Left cardiac atrium (tissue), 4 donors: ENCODE results near the gene OR52A5. TPM values are rescaled to one million over a fixed set of nuclear protein-coding genes. Genes with fewer than 3 reads are reported as not detected.
"Not testable (repeated sequence)": the region's sequence is repeated elsewhere in the genome, so short reads cannot be mapped to it uniquely, and the experiment has no call there.

Experiments used
- ATAC-seq, 2 donors: fragments of 200-7000 bp; cut with Tn5 transposase; one replicate each; pipeline ENCODE4 v1.9.1; 2020; ENCODE audit warnings: mild to moderate bottlenecking in 2 of 2, moderate library complexity in 2 of 2
- DNase-seq: peaks from one replicate; pipeline ENCODE4 v3.0.0-alpha.2; 2020
- intact Hi-C, 2 donors: fragments of 100-400 bp; cut with DNase I; formaldehyde crosslinking; loops; one replicate each; pipeline versions ENCODE4 v1.14.1 to v1.15.1; 2022 to 2023
- long read RNA-seq: library from polyadenylated mRNA; unstranded; transcript quantifications from one replicate; pipeline ENCODE4 v2.0.0, GENCODE V29; 2021
- total RNA-seq, 2 donors: library from RNA; stranded (reverse); fragmentation: NEBNext Ultra II Directional; extraction: Animal tissue kit (Norgen Biotek cat#: 25700); gene quantifications; one replicate each; pipeline ENCODE4 v1.2.1, GENCODE V29; 2021
- donor health status: DM: no; HTN: yes; CAD: no.
- donor health status: DM: no; HTN: yes; CAD: no; lungs with severe emphysema.
- donor health status: DM: yes; HTN: yes; CAD: no.
- donor health status: Dilated cardiomyopathy.

The OR52A5 gene
- not detected for total RNA-seq
- long read RNA-seq = 0 reads

DNA sequence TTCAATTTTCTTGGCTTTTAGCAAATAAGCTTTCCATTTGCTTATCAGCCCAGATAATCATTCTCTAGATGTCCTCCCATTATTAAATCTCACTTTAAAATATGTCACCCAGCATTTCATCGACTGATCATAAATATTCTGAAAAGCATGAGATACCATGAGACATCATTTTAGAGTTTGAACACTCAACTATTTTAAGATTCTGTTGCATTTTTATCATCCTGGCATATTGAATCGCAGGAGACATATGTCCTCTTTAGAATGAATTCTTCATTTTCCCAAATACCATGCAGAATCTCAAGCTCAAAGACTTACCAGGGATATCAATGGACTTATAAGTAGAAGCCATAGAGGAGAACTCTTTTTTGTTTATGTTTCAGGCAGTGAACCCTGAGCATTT lies at the start of gene OR52A5:
Gene OR52A5, minus strand, starts transcription at position 361 of the 400 bp plus-strand sequence. CDS start 5,714 bp downstream, outside the sequence.
- intact Hi-C loops = no loop called here
- DNase-seq (no peak), ATAC-seq (no peak)

DNA sequence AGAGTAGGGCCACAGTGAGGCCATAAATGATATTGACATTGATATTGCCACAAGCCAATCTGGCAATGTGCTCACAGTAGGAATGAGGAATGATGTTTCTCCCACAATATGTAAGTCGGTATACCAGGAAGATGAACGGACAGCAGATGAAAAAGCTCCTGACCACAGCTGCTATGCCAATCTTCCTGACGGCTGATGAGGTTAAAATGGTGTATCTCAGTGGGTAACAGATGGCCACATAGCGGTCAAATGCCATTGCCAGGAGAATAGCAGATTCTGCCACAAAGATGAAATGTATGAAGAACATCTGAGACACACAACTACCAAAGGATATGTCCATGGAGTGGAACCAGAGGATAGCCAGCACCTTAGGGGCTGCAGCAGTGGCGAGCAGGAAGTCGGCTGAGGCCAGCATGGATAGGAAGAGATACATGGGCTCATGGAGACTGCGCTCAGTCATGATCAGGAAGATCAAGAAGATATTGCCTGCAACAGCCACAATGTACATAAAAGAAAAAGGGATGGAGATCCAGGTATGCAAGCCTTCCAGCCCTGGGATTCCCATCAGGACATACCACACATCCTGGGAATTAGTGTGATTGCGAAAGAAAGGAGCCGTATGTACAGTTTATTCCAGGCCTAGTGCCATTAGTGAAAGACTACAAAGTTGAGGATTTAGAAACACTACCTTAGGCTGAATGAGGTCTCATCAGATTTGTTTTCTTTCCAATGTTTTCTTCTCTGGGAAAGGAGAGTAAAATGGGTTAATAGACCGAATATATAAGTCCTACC lies 40.1 kb upstream of the OR52A5 start:
- ATAC-seq = no peak
- intact Hi-C loops = no loop called here
- no peak for DNase-seq

DNA sequence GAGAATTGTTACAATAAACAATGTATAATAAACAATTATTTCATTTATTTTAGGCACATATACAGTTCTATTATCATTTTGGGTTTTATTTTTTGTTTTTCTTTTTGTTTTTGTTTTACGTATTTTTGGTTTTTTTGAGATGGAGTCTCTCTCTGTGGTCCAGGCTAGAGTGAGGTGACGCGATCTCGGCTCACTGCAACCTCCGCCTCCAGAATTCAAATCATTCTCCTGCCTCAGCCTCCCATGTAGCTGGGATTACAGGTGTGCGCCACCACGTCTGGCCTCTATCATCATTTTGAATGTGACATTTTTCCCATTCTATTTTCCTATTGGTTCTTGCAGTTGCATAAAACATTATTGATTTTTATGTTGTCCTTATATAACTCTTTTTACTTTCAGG lies 36.8 kb upstream of the OR52A5 start:
- no peak for DNase-seq
- no peak for ATAC-seq
- intact Hi-C loops = no loop called here

DNA sequence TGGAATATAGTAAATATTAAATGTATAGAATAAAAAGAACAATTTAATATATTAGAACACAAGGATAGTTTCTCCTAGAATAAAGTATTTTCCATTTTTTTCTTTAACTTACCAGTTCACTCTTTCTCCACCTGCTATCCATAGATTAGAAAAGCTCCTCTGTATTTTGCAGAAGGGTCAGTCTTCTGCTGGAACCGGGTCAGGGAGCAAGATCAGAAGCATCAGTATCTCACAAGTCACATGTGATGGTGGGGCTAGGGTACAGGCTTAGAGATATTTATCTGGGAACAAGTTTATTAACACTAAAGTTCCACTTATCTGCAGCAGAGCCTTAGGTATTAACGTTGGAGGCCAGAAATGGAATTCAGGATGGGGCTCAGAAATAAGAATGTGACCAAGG lies 33.7 kb upstream of the OR52A5 start:
- intact Hi-C loops = no loop called here

DNA sequence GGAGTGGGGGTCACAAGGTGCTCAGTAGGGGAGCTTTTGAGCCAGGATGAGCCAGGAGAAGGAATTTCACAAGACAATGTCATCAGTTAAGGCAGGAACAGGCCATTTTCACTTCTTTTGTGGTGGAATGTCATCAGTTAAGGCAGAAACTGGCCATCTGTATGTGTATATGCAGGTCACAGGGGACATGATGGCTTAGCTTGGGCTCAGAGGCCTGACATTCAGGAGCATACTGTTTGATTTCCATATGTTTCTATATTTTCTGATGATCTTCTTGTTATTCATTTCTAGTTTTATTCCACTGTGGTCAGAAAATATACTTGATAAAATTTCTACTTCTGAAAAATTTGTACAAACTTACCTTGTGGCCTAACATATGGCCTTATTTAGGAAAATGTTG lies 27.7 kb upstream of the OR52A5 start:
- intact Hi-C loops, ATAC-seq, DNase-seq: not testable (repeated sequence)

More for the DNA sequence above, 33.7 kb upstream of the OR52A5 start:
- ATAC-seq (no peak), DNase-seq (no peak)

DNA sequence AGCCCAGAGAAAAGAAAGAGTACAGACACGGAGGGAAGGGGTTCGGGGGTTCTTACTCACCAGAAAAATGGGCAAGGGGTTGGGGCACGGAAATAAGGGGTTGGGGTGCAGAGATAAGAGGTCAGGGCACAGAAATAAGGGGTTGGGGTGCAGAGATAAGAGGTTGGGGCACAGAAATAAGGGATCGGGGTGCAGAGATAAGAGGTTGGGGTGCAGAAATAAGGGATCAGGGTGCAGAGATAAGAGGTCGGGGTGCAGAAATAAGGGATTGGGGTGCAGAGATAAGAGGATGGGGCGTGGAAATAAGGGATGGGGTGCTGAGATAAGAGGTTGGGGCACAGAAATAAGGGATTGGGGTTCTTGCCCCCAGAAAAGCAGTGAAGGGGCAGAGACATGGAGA lies 26.7 kb upstream of the OR52A5 start:
- ATAC-seq, DNase-seq, intact Hi-C loops: not testable (repeated sequence)

DNA sequence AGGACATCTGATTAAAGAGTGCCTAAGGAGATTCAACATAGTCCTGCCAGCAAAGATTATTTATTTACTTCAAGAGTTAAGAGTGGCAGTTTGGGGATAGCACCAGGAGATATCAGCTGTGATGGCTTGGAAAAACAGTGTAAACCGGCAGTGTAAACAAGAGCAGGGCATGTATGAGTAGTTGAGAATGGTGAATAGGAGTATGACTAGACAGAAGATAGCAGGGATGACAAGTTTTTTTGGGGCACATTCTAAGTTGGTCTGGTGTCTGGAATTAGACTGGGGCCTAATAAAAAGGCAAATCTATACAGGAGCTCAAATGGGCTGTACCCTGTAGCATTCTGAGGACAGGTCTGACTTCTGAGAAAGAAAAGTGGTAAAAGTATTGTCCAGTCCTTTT lies 22.9 kb upstream of the OR52A5 start:
- intact Hi-C loops, ATAC-seq, DNase-seq: not testable (repeated sequence)

DNA sequence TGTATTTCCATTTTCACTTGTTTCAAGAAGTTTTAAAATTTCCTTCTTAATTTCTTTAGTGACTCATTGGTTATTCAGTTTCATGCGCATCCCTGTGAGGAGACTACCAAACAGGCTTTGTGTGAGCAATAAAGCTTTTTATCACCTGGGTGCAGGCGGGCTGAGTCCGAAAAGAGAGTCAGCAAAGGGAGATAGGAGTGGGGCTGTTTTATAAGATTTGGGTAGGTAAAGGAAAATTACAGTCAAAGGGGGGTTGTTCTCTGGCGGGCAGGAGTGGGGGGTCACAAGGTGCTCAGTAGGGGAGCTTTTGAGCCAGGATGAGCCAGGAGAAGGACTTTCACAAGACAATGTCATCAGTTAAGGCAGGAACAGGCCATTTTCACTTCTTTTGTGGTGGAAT lies 22.1 kb upstream of the OR52A5 start:
- ATAC-seq, DNase-seq, intact Hi-C loops: not testable (repeated sequence)

DNA sequence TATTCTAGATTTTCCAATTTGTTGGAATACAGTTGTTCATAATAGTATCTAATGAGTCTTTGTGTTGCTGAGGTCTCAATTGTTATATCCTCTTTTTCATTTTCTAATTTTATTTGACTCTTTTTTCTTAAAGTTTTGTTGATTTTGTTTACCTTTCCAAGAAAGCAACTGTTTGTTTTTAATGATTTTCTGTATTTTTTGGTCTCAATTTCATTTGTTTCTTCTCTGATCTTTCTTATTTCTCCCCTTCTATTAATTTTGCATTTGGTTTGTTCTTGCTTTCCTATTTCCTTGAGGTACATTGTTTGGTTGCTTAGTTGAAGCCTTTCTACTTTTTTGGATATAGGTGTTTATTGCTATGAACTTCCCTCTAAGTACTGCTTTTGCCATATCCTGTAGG lies 21.6 kb upstream of the OR52A5 start:
- DNase-seq (no peak), ATAC-seq (no peak)
- intact Hi-C loops = no loop called here

DNA sequence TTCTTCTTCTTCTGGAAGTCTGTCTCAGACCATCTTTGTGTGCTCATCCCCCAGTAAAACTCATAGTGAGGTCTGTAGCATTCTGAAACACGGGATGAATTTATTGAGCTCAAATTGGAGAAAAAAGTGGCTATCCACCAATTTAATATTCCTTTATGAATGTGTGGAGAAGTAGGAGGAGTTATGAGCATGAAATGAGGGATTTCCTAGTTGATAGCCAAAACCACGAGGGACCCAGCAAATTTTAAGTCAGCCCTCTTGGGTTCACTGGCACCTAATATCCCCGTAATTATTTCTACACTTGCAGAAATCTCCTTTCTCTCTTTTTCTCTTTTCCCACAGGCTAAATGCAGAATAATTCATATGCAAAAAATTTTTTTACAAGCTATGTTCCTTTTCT lies 16.5 kb upstream of the OR52A5 start, which contains the start of gene OR52A1:
Gene OR52A1, minus strand, starts transcription at position 101 of the 400 bp plus-strand sequence. CDS start 2,388 bp downstream, outside the sequence.
- DNase-seq (no peak), ATAC-seq (no peak)
- intact Hi-C loops = no loop called here

DNA sequence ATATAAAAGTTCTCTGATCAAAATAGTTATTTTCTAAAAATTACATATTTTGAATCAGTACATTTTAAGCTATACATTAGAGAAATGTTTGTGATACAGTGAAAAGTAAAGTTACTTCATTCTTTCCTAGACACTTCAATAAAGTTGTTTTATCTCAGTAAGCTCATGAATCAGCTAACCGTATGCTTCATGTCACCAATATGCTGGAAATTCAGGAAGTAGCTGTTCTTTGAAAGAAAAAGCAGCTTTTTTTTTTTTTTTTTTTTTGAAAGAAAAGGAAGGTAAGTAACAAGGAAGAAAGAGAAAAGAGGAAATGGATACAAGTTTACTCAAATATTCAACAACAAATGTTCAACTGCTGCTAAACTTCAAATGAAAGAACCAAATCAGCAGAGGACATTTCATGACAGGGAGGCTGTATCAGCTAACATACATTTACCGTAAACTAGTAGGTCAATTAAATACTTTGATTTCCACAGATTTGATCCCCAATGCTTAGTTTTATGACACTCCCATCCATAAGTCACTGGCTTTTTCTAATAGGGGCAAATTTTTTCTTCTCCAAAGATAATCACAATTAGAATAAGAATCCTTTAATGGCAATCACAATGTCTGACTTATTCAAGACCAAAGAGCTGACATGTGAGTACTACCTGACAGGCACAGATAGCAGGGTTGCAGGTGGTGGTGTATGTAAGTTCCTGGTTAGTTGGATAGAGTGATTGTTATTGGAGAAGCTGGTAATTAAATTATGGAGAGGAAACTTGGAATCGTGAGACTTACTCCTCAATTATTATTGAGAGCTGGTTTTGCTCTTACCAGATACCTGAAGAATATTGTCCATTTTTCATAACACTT lies 15.6 kb upstream of the OR52A5 start:
- ATAC-seq (no peak), DNase-seq (no peak)
- intact Hi-C loops = no loop called here

DNA sequence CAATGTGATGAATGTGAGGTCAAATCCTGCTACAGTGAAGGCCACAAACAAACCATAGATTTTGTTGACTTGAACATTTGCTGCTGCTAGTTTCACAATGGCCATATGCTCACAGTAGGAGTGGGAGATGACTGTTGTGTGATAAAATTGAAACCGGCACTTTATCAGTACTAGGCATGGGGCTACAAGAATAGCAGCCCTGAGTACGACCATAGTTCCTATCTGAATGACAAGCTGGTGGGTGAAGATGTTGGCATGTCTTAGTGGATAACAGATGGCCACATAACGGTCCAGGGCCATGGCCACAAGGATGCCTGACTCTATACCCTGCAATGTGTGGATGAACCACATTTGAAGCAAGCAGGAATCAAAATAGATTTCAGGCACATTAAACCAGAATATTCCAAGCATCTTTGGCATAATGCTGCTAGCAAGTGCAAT lies 13.6 kb upstream of the OR52A5 start:
- no peak for DNase-seq
- intact Hi-C loops = no loop called here
- ATAC-seq = no peak

DNA sequence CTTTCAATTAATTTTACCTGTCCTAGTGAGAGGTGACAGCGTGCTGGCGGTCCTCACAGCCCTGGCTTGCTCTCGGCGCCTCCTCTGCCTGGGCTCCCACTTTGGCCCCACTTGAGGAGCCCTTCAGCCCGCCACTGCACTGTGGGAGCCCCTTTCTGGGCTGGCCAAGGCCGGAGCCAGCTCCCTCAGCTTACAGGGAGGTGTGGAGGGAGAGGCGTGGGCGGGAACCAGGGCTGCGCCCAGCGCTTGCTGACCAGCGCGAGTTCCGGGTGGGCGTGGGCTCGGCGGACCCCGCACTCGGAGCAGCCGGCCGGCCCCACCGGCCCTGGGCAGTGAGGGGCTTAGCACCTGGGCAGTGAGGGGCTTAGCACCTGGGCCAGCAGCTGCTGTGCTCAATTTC lies 6.0 kb upstream of the OR52A5 start:
- ATAC-seq, intact Hi-C loops, DNase-seq: not testable (repeated sequence)

DNA sequence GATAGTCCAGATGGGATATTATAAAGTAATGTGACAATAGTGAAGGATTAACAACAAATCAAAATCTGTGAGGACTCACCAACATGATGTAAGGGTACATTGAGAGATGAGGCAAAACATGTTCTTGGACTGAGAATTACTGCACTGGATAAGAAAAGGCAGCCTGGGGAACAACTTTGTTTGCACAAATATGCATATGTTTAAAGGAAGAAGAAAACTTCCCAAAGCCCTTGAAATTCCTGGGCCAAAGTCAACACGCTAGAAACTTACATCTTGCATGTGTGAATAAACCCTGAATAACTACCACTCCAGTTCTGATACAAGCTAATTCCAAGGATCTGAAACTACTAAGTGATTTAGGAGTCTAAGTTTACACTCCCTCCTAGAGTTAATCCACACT lies 1.1 kb downstream of the OR52A5 start:
- ATAC-seq (no peak), DNase-seq (no peak)
- intact Hi-C loops = no loop called here

DNA sequence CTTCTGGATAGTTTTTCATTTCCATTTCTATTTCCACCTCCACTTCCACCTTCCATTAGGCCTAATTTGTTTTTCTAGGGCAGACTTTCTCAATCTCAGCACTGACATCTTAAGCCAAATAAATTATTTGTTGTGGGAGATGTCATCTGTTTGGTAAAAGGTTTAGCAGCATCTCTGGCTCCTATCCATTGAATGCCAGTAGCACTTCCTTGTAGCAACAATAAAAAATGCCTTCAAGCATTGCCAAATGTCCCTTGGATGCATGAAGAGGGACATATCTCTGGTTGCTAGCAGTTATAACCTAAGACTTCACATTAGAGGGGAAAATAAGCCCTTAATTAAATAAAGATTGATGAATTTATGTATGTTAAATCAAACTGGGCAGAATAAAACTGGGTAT lies 1.9 kb downstream of the OR52A5 start:
- DNase-seq (no peak), ATAC-seq (no peak)
- intact Hi-C loops = no loop called here

DNA sequence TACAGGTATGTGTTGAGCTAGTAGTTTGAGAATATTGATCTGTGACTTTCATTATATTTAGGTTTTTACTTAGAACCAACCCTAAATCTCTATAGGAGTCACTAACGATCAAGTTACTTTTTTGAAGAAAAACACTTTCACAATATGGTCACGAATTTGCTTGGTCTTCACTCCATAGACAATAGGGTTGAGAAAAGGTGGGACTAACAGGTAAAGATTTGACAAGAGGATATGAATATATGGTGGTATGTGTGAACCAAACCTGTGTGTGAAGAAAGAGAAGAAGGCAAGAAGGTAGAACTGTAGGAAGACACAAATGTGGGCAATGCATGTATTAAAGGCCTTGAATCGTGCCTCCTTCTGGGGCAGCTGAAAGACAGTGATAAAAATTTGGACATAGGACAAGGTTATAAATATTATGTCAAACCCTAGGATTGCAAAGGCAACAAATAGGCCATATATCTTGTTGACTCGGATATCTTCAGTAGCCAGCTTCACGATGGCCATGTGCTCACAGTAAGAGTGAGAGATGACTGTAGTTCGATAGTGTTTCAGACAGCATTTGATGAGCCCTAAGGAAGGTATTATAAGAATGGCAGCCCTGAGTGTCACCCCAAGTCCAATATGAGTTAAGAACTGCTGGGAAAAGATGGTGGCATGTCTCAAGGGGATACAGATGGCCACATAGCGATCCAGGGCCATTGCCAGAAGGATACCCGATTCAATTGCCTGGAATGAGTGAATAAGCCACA lies 6.4 kb downstream of the OR52A5 start:
- no peak for DNase-seq
- intact Hi-C loops = no loop called here

DNA sequence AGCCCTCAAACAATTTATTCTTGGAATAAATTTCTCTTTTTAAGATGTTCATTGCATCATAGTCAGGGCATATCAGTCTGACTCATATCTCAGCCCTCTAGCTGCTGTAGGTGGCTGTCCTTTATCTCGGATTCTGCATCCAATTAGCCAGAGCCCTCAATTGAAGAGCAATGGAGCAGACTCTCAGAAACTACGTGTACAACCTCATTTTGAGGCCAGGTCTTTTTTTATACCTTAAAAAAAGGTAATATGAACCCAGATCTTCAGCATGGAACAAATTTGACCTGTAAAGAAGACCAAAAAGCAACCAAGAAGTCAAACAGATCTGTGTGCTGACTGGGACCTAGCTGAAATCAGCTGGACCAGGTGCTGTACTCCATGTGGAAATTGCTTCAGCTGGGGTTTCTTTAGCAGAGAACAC lies 8.7 kb downstream of the OR52A5 start:
- intact Hi-C loops = loop anchor here (5.0 to 10.0 kb wide), 2 partner anchors 255 to 678 kb away; partner anchors contain the start of genes OR51M1 (in 1 of the 2) and OR52N2 (in 1 of the 2)
- no peak for DNase-seq

More for the DNA sequence above, 6.4 kb downstream of the OR52A5 start:
- no peak for ATAC-seq

DNA sequence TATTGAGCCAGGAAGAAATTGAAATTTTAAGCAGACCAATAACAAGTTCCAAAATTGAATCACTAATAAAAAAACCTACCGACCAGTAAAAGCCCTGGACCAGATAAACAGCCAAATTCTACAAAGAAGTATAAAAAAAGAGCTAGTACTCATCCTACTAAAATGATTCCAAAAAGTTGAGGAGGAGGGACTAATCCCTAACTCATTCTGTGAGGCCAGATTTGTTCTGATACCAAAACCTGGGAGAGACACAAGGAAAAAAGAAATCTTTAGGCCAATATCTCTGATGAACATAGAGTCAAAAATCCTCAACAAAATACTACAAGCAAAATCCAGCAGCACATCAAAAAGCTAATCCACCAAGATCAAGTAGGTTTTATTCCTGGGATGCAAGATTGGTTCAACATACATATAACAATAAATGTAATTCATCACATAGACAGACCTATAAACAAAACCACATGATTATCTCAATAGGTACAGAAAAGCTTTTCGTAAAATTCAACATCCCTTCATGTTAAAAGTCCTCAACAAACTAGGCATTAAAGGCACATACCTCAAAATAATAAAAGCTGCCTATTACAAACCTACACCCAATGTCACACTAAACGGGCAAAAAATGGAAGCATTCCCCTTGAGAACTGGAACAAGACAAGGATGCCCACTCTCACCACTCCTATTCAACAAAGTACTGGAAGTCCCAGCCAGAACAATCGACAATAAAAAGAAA lies 13.1 kb downstream of the OR52A5 start:
- intact Hi-C loops = loop anchor here (5.0 to 10.0 kb wide), 3 partner anchors 257 to 682 kb away; partner anchors contain the start of genes OR51M1 (in 2 of the 2) and OR52N2 (in 1 of the 2)
- no peak for DNase-seq
- ATAC-seq = no peak

More for the DNA sequence above, 8.7 kb downstream of the OR52A5 start:
- no peak for ATAC-seq
